Measurements from ENCODE around the gene ATXN2L. TPM values are rescaled to one million over a fixed set of nuclear protein-coding genes. Genes with fewer than 3 reads are reported as not detected.

The ATXN2L gene
- polyA plus RNA-seq, 1 of the 3 experiments (the other 2 are of a cell fraction): 39.2 TPM

DNA sequence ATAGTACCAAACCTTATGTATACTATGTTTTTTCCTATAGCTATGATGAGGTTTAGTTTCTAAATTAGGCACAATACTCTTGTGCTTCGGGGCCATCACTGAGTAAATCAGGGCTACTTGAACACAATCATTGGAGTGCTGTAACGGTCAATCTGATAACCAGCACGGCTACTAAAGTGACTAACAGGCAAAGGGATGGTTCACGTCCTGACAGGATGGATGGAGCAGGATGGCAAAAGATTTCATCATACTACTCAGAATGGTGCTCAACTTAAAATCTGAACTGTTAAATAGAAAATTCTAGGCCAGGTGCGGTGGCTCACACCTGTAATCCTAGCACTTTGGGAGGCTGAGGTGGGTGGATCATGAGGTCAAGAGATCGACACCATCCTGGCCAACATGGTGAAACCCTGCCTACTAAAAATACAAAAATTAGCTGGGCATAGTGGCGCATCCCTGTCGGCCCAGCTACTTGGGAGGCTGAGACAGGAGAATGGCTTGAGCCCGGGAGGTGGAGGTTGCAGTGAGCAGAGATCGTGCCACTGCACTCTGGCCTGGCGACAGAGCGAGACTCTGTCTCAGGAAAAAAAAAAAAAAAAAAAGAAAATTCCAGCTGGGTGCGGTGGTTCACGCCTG is 16.3 kb downstream of the ATXN2L start (continued):
- no peak for TF ChIP-seq FOSL2 (IDR thresholded peaks at IDR 0.05; ENCODE audit: borderline replicate concordance, low read depth)
- TF ChIP-seq, protein P1, sequence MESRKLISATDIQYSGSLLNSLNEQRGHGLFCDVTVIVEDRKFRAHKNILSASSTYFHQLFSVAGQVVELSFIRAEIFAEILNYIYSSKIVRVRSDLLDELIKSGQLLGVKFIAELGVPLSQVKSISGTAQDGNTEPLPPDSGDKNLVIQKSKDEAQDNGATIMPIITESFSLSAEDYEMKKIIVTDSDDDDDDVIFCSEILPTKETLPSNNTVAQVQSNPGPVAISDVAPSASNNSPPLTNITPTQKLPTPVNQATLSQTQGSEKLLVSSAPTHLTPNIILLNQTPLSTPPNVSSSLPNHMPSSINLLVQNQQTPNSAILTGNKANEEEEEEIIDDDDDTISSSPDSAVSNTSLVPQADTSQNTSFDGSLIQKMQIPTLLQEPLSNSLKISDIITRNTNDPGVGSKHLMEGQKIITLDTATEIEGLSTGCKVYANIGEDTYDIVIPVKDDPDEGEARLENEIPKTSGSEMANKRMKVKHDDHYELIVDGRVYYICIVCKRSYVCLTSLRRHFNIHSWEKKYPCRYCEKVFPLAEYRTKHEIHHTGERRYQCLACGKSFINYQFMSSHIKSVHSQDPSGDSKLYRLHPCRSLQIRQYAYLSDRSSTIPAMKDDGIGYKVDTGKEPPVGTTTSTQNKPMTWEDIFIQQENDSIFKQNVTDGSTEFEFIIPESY (IDR thresholded peaks at IDR 0.05; ENCODE audit: borderline replicate concordance, low read depth): no peak
- no peak for TF ChIP-seq YY1 (IDR thresholded peaks at IDR 0.05; ENCODE audit: low read depth)
- TF ChIP-seq TEAD4 (IDR thresholded peaks at IDR 0.05; ENCODE audit: borderline replicate concordance, insufficient read depth): no peak
- TF ChIP-seq JUND (IDR thresholded peaks at IDR 0.05): no peak

DNA sequence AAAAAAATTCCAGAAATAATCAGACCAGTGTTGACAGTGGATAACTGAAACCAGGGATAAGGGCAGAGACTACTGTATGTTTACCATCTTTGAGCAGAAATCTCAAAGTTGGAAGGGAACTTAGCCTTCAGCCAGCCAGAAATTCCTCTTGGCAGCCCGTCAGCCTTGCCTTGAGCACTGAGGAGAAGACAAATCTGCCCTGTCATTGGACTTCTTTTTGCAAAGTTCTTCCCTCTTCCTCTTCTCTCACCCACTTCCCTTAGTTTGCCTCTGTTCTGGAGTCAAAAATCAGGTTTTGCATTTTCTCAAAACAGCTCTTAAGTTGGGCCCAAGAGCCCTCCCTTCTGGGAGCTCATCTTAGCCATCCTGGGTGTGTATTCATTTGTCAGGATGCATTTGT is 17.1 kb downstream of the ATXN2L start:
- 11% methylated on average over 1 of the region's 1 CpG for WGBS (ENCODE audit: low lambda C conversion rate)
- no peak overlapping the region for H3K9ac ChIP-seq
- peaks cover 42% of the 10 kb centered on the region for H3F3A ChIP-seq (replicated peaks; ENCODE audit: insufficient read depth)
- H3K4me1 ChIP-seq (ENCODE audit: control insufficient read depth in 1 of 2, insufficient read depth in 2 of 2, low read depth in 1 of 2, low read length in 1 of 2): peaks cover 3 to 5% of the 10 kb centered on the region in 2 experiments; a peak in 1 of 4 replicates
- no peak for TF ChIP-seq RXRA (IDR thresholded peaks at IDR 0.05; ENCODE audit: borderline replicate concordance, low read depth)
- TF ChIP-seq EZH2phosphoT487 (IDR thresholded peaks at IDR 0.05; ENCODE audit: borderline replicate concordance, low read depth): no peak
- TF ChIP-seq FOSL2 (IDR thresholded peaks at IDR 0.05; ENCODE audit: borderline replicate concordance, low read depth): no peak
- no peak for TF ChIP-seq FOXM1 (IDR thresholded peaks at IDR 0.05; ENCODE audit: low read depth)
- no peak for TF ChIP-seq TAF1 (IDR thresholded peaks at IDR 0.05; ENCODE audit: borderline replicate concordance, low read depth, low read length)
- no peak for TF ChIP-seq RFX5 (IDR thresholded peaks at IDR 0.05; ENCODE audit: low read length)
- TF ChIP-seq GATA2 (CRISPR knock-in tag; IDR thresholded peaks at IDR 0.05): no peak
- TF ChIP-seq MXI1 (IDR thresholded peaks at IDR 0.05; ENCODE audit: low read depth, low read length): no peak
- no peak for TF ChIP-seq MEF2A (IDR thresholded peaks at IDR 0.05; ENCODE audit: borderline replicate concordance, low read depth)
- TF ChIP-seq, protein P2, sequence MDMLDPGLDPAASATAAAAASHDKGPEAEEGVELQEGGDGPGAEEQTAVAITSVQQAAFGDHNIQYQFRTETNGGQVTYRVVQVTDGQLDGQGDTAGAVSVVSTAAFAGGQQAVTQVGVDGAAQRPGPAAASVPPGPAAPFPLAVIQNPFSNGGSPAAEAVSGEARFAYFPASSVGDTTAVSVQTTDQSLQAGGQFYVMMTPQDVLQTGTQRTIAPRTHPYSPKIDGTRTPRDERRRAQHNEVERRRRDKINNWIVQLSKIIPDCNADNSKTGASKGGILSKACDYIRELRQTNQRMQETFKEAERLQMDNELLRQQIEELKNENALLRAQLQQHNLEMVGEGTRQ (IDR thresholded peaks at IDR 0.05; ENCODE audit: borderline replicate concordance, low read depth, low read length): no peak
- TF ChIP-seq RAD21 (IDR thresholded peaks at IDR 0.05; ENCODE audit: low read length): no peak
- TF ChIP-seq NRF1 (IDR thresholded peaks at IDR 0.05; ENCODE audit: low read depth, low read length): no peak
- TF ChIP-seq, protein P3, sequence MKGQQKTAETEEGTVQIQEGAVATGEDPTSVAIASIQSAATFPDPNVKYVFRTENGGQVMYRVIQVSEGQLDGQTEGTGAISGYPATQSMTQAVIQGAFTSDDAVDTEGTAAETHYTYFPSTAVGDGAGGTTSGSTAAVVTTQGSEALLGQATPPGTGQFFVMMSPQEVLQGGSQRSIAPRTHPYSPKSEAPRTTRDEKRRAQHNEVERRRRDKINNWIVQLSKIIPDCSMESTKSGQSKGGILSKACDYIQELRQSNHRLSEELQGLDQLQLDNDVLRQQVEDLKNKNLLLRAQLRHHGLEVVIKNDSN (IDR thresholded peaks at IDR 0.05; ENCODE audit: borderline replicate concordance, low read depth): no peak
- TF ChIP-seq YY1 (IDR thresholded peaks at IDR 0.05; ENCODE audit: low read depth): no peak
- no peak for TF ChIP-seq FOXJ3 (CRISPR knock-in tag; IDR thresholded peaks at IDR 0.05)
- TF ChIP-seq, protein P4, sequence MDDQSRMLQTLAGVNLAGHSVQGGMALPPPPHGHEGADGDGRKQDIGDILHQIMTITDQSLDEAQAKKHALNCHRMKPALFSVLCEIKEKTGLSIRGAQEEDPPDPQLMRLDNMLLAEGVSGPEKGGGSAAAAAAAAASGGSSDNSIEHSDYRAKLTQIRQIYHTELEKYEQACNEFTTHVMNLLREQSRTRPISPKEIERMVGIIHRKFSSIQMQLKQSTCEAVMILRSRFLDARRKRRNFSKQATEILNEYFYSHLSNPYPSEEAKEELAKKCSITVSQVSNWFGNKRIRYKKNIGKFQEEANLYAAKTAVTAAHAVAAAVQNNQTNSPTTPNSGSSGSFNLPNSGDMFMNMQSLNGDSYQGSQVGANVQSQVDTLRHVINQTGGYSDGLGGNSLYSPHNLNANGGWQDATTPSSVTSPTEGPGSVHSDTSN (IDR thresholded peaks at IDR 0.05): no peak
- TF ChIP-seq, protein P5, sequence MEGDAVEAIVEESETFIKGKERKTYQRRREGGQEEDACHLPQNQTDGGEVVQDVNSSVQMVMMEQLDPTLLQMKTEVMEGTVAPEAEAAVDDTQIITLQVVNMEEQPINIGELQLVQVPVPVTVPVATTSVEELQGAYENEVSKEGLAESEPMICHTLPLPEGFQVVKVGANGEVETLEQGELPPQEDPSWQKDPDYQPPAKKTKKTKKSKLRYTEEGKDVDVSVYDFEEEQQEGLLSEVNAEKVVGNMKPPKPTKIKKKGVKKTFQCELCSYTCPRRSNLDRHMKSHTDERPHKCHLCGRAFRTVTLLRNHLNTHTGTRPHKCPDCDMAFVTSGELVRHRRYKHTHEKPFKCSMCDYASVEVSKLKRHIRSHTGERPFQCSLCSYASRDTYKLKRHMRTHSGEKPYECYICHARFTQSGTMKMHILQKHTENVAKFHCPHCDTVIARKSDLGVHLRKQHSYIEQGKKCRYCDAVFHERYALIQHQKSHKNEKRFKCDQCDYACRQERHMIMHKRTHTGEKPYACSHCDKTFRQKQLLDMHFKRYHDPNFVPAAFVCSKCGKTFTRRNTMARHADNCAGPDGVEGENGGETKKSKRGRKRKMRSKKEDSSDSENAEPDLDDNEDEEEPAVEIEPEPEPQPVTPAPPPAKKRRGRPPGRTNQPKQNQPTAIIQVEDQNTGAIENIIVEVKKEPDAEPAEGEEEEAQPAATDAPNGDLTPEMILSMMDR (IDR thresholded peaks at IDR 0.05): no peak
- TF ChIP-seq NFIC (IDR thresholded peaks at IDR 0.05; ENCODE audit: borderline replicate concordance): no peak
- TF ChIP-seq, protein P6, sequence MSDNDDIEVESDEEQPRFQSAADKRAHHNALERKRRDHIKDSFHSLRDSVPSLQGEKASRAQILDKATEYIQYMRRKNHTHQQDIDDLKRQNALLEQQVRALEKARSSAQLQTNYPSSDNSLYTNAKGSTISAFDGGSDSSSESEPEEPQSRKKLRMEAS (IDR thresholded peaks at IDR 0.05; ENCODE audit: low read depth): no peak
- no peak overlapping the region for H3K4me3 ChIP-seq (ENCODE audit: low read depth in 2 of 2, low read length in 1 of 2)
- H3K27me3 ChIP-seq (ENCODE audit: insufficient read depth): no peaks in the 10 kb centered on the region
- peaks cover 31 to 45% of the 10 kb centered on the region in 2 experiments for H3K36me3 ChIP-seq (replicated peaks in 1 of 2; ENCODE audit: control insufficient read depth in 1 of 2, insufficient read depth in 2 of 2, low read length in 1 of 2)
- no peaks in the 10 kb centered on the region for H4K20me1 ChIP-seq (ENCODE audit: insufficient read depth)
- no peak overlapping the region for H3K27ac ChIP-seq (ENCODE audit: low read depth in 2 of 2, low read length in 1 of 2)
- H3K4me2 ChIP-seq: no peak overlapping the region
- H3K79me2 ChIP-seq (ENCODE audit: insufficient read depth): peaks cover 16% of the 10 kb centered on the region
- H2AFZ ChIP-seq (ENCODE audit: low read depth): no peak overlapping the region
- ChIA-PET CTCF (interaction anchor here (1.2 kb wide), 1 partner anchor 105 kb away, joined by 3 read pairs; no protein-coding TSS in a partner anchor), POLR2A (interaction anchor here (0.7 to 1.1 kb wide), 2 partner anchors 15 to 16 kb away, joined by 3 to 5 read pairs; no protein-coding TSS in a partner anchor)
- no peaks in the 10 kb centered on the region for H3K9me3 ChIP-seq
- no peak for DNase-seq
- H3K9me2 ChIP-seq: no peaks in the 10 kb centered on the region
